Measurements from ENCODE around the gene THOC5. TPM values are rescaled to one million over a fixed set of nuclear protein-coding genes. Genes with fewer than 3 reads are reported as not detected.

Gene THOC5
- polyA plus RNA-seq, 2 donors, result 11.7 to 15.5 TPM

DNA sequence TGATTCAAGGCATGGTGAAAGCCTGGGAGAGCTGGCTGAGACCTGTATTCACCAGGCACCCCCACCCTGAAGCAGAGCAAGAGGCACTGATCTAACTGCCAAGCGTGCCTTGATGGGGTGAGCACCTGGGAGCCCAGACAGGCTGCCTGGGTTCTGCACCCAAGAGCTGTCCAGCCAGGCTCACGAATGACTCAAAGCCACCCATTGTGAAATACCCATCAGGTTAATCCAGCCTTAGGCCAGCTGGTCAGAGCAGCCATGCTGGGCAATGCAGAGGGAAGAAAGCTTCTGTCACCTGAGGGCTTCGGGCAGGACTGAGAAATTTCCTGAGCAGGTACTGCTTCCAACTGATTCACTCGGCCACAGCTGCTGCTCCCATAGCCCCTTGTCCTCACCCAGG is 22.1 kb downstream of the THOC5 start:
- peaks cover 11 to 28% of the 10 kb centered on the region in 2 donors for H3K36me3 ChIP-seq (ENCODE audit: control insufficient read depth in 2 of 2, insufficient read depth in 2 of 2, low read length in 1 of 2)
- H3K4me3 ChIP-seq (ENCODE audit: low read depth in 1 of 2, low read length in 2 of 2), result no peak overlapping the region
- WGBS, 2 donors, result 87 to 90% methylated on average over 4 of the region's 4 CpGs
- no peaks in the 10 kb centered on the region for H3K4me1 ChIP-seq (ENCODE audit: control insufficient read depth in 2 of 2, insufficient read depth in 2 of 2, low read length in 1 of 2)
- H3K9me3 ChIP-seq (ENCODE audit: control insufficient read depth in 2 of 2, insufficient read depth in 1 of 2, low read depth in 1 of 2, low read length in 1 of 2), result no peaks in the 10 kb centered on the region
- H3K27me3 ChIP-seq (ENCODE audit: control insufficient read depth in 1 of 2, insufficient read depth in 2 of 2, low read length in 2 of 2), result no peaks in the 10 kb centered on the region
- no peak overlapping the region for H3K27ac ChIP-seq (ENCODE audit: low read depth in 2 of 2, low read length in 1 of 2)

DNA sequence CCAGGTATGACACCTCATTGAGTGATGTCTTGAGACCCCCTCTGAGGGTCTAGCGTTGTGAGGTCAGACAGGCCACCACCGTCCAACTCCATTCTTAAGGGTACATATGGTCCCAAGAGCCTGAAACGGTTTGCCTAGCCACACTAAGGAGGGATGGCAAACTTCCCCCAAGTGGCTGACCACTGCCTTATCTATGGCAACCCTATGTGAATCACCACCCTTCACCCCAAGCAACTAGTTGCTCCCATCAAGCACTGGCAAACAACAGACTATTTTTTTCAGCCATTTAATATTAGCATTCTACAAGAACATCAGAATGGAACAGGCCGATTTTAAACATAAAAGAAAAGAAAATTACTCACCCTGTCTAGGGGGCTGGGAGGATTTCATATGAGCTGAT is 22.8 kb downstream of the THOC5 start:
- Histone ChIP-seq H3K9me3 (ENCODE audit: control insufficient read depth in 2 of 2, insufficient read depth in 1 of 2, low read depth in 1 of 2, low read length in 1 of 2) (no peaks in the 10 kb centered on the region), H3K36me3 (ENCODE audit: control insufficient read depth in 2 of 2, insufficient read depth in 2 of 2, low read length in 1 of 2) (peaks cover 6 to 28% of the 10 kb centered on the region in 2 donors), H3K27me3 (ENCODE audit: control insufficient read depth in 1 of 2, insufficient read depth in 2 of 2, low read length in 2 of 2) (no peaks in the 10 kb centered on the region), H3K27ac (ENCODE audit: low read depth in 2 of 2, low read length in 1 of 2) (no peak overlapping the region), H3K4me3 (ENCODE audit: low read depth in 1 of 2, low read length in 2 of 2) (no peak overlapping the region), H3K4me1 (ENCODE audit: control insufficient read depth in 2 of 2, insufficient read depth in 2 of 2, low read length in 1 of 2) (no peaks in the 10 kb centered on the region)
- 90% methylated on average over 4 of the region's 4 CpGs for WGBS, 2 donors

DNA sequence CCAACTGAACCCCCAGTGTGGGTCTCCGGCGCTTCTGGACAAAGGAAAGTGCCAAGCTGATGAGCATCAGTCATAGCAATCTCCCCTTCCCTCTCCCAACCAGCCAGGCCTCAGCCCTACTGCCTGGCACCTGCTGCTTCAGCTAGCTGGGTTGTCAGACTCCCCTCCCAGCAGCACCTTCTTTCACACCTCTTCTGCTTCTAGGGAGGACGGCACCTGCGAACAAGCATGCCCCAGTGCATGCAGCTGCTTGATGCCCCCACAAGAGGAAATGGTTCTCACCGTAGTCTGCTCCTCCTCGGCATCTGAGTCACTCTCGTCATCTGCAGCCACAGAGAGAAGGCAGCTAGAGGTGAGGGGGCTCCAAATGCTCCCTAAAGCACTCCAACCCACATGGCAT is 25.4 kb downstream of the THOC5 start:
- Histone ChIP-seq H3K27ac (ENCODE audit: low read depth in 2 of 2, low read length in 1 of 2) (no peak overlapping the region), H3K4me1 (ENCODE audit: control insufficient read depth in 2 of 2, insufficient read depth in 2 of 2, low read length in 1 of 2) (no peaks in the 10 kb centered on the region), H3K9me3 (ENCODE audit: control insufficient read depth in 2 of 2, insufficient read depth in 1 of 2, low read depth in 1 of 2, low read length in 1 of 2) (no peaks in the 10 kb centered on the region), H3K36me3 (ENCODE audit: control insufficient read depth in 2 of 2, insufficient read depth in 2 of 2, low read length in 1 of 2) (peaks cover 12 to 39% of the 10 kb centered on the region in 2 donors), H3K4me3 (ENCODE audit: low read depth in 1 of 2, low read length in 2 of 2) (no peak overlapping the region), H3K27me3 (ENCODE audit: control insufficient read depth in 1 of 2, insufficient read depth in 2 of 2, low read length in 2 of 2) (no peaks in the 10 kb centered on the region)
- WGBS, 2 donors, result 90% methylated on average over 7 of the region's 7 CpGs

DNA sequence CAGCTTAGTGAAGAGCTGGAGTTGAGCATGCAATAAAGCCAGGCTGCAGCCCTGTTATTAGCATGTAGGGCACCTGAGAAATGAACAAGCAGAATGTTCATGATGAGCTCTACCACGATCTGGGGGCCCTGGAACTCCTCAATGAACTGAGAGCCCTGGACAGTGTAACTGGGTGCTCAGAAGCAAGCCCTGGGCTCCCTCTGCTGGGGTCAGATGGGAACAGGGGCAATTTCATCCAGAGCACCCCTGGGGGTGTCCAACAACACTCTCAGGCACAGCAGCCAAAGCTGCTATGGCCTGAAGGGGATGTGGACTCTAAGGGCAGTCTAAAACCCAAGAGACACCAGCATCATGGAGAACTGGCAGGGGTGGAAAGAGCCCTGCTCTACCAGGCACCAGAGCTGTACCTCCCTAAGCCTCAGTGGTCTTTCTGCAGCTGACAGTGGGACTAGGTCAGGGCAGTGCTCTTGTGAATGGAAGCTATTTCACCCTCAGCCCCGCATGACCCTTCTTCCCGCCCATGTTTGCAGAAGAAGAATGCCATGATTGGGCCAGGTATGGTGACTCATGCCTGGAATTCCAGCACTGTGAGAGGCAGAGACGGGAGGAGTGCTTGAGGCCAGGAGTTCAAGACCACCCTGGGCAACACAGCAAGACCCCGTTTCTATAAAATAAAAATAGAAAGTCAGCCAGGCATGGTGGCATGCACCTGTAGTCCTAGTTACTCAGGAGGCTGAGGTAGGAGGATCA is 28.9 kb downstream of the THOC5 start:
- Histone ChIP-seq H3K36me3 (ENCODE audit: control insufficient read depth in 2 of 2, insufficient read depth in 2 of 2, low read length in 1 of 2) (peaks cover 15 to 33% of the 10 kb centered on the region in 2 donors), H3K27ac (ENCODE audit: low read depth in 2 of 2, low read length in 1 of 2) (no peak overlapping the region), H3K4me3 (ENCODE audit: low read depth in 1 of 2, low read length in 2 of 2) (no peak overlapping the region), H3K27me3 (ENCODE audit: control insufficient read depth in 1 of 2, insufficient read depth in 2 of 2, low read length in 2 of 2) (no peaks in the 10 kb centered on the region), H3K4me1 (ENCODE audit: control insufficient read depth in 2 of 2, insufficient read depth in 2 of 2, low read length in 1 of 2) (no peaks in the 10 kb centered on the region), H3K9me3 (ENCODE audit: control insufficient read depth in 2 of 2, insufficient read depth in 1 of 2, low read depth in 1 of 2, low read length in 1 of 2) (no peaks in the 10 kb centered on the region)
- 60 to 62% methylated on average over 5 of the region's 5 CpGs for WGBS, 2 donors

DNA sequence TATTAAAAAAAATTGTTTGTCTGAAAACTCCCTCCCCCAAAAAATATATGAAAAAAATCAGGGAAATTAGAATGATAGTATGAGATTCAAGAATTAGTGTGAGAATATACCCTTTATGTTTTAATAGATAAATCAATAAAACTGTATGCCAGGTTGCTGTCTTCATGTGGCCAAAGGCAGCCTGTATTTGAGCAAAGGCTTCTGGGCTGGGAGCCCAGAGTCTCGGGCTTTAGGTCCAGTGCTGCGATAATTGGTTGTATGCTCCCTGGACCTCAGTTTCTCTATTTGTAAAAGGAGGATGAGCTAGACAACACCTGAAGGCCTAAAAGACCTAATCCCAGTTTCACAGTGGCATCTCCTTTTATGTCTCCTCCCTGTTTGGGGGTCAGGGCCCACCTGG is 29.8 kb downstream of the THOC5 start:
- Histone ChIP-seq H3K4me3 (ENCODE audit: low read depth in 1 of 2, low read length in 2 of 2) (no peak overlapping the region), H3K36me3 (ENCODE audit: control insufficient read depth in 2 of 2, insufficient read depth in 2 of 2, low read length in 1 of 2) (peaks cover 19 to 35% of the 10 kb centered on the region in 2 donors), H3K27ac (ENCODE audit: low read depth in 2 of 2, low read length in 1 of 2) (no peak overlapping the region), H3K27me3 (ENCODE audit: control insufficient read depth in 1 of 2, insufficient read depth in 2 of 2, low read length in 2 of 2) (no peaks in the 10 kb centered on the region), H3K9me3 (ENCODE audit: control insufficient read depth in 2 of 2, insufficient read depth in 1 of 2, low read depth in 1 of 2, low read length in 1 of 2) (no peaks in the 10 kb centered on the region), H3K4me1 (ENCODE audit: control insufficient read depth in 2 of 2, insufficient read depth in 2 of 2, low read length in 1 of 2) (no peaks in the 10 kb centered on the region)
- 82 to 89% methylated on average over 2 of the region's 2 CpGs for WGBS, 2 donors

DNA sequence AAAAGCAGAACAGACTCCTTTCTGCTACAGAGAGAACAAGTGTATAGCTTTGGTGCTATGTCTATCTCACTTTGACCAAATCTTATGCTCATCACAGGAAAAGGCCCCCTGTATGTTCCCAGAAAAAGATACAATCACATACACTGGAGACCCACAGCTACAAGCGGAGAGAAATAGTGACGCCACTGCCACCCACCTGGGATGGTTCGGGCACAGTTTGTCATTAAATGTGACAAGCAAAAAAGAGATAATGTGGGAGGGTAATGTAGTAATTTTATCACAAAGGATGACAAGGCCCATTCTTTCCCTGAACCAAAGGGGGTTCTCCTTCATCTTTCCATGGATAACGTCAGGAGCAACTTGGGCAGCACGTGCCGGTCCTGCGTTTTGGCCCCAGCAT is 32.0 kb downstream of the THOC5 start:
- H3K4me1 ChIP-seq (ENCODE audit: control insufficient read depth in 2 of 2, insufficient read depth in 2 of 2, low read length in 1 of 2), result no peaks in the 10 kb centered on the region
- no peak overlapping the region for H3K4me3 ChIP-seq (ENCODE audit: low read depth in 1 of 2, low read length in 2 of 2)
- H3K36me3 ChIP-seq (ENCODE audit: control insufficient read depth in 2 of 2, insufficient read depth in 2 of 2, low read length in 1 of 2), result peaks cover 26 to 45% of the 10 kb centered on the region in 2 donors
- WGBS, 2 donors, result 95 to 98% methylated on average over 7 of the region's 7 CpGs
- no peaks in the 10 kb centered on the region for H3K9me3 ChIP-seq (ENCODE audit: control insufficient read depth in 2 of 2, insufficient read depth in 1 of 2, low read depth in 1 of 2, low read length in 1 of 2)
- H3K27me3 ChIP-seq (ENCODE audit: control insufficient read depth in 1 of 2, insufficient read depth in 2 of 2, low read length in 2 of 2), result no peaks in the 10 kb centered on the region
- H3K27ac ChIP-seq (ENCODE audit: low read depth in 2 of 2, low read length in 1 of 2), result no peak overlapping the region

DNA sequence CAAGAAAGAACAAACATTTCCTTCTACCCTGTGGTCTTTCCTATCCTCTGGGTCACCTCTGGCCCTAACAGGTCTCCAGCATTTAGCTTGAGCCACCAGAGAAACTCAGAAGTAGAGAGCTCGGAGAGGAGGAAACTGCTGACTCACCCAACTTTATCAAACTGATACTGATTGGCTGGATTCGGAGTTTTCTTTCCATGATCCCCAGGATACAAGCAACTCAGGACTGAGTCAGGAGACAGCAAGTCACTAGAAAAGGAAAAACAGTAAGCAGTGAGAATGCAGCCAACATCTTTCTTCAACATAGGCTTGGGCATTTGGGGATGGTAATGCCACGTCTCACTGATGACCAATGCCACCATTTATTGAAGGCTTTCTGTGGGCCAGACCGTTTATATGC is 32.7 kb downstream of the THOC5 start:
- H3K36me3 ChIP-seq (ENCODE audit: control insufficient read depth in 2 of 2, insufficient read depth in 2 of 2, low read length in 1 of 2), result peaks cover 29 to 45% of the 10 kb centered on the region in 2 donors
- WGBS, 2 donors, result 80 to 90% methylated on average over 4 of the region's 4 CpGs

DNA sequence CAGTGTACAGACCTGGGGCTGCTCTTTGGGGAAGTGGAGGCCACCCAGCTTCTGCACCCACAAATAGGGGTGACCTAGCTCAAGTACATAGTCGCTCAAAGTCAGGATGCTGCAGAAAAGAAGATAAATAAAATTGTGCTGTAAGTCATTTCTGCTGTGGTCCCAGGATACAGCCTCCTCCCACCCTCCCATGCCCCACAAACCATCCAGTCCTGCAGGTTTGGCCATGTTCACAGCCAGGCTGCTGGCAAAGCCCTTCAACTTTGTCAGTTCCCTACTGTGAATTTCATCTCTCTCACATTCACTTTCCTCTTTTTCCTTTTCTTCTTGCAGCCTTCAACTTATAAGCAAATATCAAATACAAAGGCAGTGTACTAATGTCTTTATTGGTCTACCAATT is 33.6 kb downstream of the THOC5 start:
- Histone ChIP-seq H3K27ac (ENCODE audit: low read depth in 2 of 2, low read length in 1 of 2) (no peak overlapping the region), H3K4me1 (ENCODE audit: control insufficient read depth in 2 of 2, insufficient read depth in 2 of 2, low read length in 1 of 2) (no peaks in the 10 kb centered on the region), H3K36me3 (ENCODE audit: control insufficient read depth in 2 of 2, insufficient read depth in 2 of 2, low read length in 1 of 2) (peaks cover 29 to 38% of the 10 kb centered on the region in 2 donors), H3K27me3 (ENCODE audit: control insufficient read depth in 1 of 2, insufficient read depth in 2 of 2, low read length in 2 of 2) (no peaks in the 10 kb centered on the region), H3K9me3 (ENCODE audit: control insufficient read depth in 2 of 2, insufficient read depth in 1 of 2, low read depth in 1 of 2, low read length in 1 of 2) (no peaks in the 10 kb centered on the region), H3K4me3 (ENCODE audit: low read depth in 1 of 2, low read length in 2 of 2) (no peak overlapping the region)
- WGBS, 2 donors, result 82 to 100% methylated on average over 1 of the region's 1 CpG

More for the DNA sequence above, 32.7 kb downstream of the THOC5 start:
- H3K27me3 ChIP-seq (ENCODE audit: control insufficient read depth in 1 of 2, insufficient read depth in 2 of 2, low read length in 2 of 2), result no peaks in the 10 kb centered on the region
- no peak overlapping the region for H3K27ac ChIP-seq (ENCODE audit: low read depth in 2 of 2, low read length in 1 of 2)
- no peaks in the 10 kb centered on the region for H3K4me1 ChIP-seq (ENCODE audit: control insufficient read depth in 2 of 2, insufficient read depth in 2 of 2, low read length in 1 of 2)
- H3K9me3 ChIP-seq (ENCODE audit: control insufficient read depth in 2 of 2, insufficient read depth in 1 of 2, low read depth in 1 of 2, low read length in 1 of 2), result no peaks in the 10 kb centered on the region
- H3K4me3 ChIP-seq (ENCODE audit: low read depth in 1 of 2, low read length in 2 of 2), result no peak overlapping the region

DNA sequence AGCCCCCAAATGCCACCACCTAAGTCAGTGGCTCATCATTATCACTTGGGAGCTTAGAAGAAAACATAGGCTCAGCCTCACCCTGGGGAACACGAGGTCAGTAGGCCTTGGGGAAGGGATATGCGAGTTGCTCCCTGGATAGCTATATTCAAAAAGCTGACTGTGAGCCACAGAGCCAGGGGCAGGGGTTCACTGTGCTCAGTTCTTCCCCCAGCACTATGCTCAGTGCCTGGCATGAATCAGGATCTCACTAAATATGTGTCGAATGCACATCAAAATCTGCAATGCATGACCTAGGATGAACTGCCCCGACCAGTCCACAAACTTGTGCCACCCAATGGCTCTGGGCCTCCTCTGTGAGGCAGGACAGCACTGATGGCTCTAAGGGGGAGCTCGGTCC is 35.1 kb downstream of the THOC5 start:
- WGBS, 2 donors, result 90 to 93% methylated on average over 5 of the region's 5 CpGs
- no peaks in the 10 kb centered on the region for H3K4me1 ChIP-seq (ENCODE audit: control insufficient read depth in 2 of 2, insufficient read depth in 2 of 2, low read length in 1 of 2)
- no peak overlapping the region for H3K27ac ChIP-seq (ENCODE audit: low read depth in 2 of 2, low read length in 1 of 2)
- H3K9me3 ChIP-seq (ENCODE audit: control insufficient read depth in 2 of 2, insufficient read depth in 1 of 2, low read depth in 1 of 2, low read length in 1 of 2), result no peaks in the 10 kb centered on the region
- peaks cover 23 to 33% of the 10 kb centered on the region in 2 donors for H3K36me3 ChIP-seq (ENCODE audit: control insufficient read depth in 2 of 2, insufficient read depth in 2 of 2, low read length in 1 of 2)
- no peaks in the 10 kb centered on the region for H3K27me3 ChIP-seq (ENCODE audit: control insufficient read depth in 1 of 2, insufficient read depth in 2 of 2, low read length in 2 of 2)
- H3K4me3 ChIP-seq (ENCODE audit: low read depth in 1 of 2, low read length in 2 of 2), result no peak overlapping the region
